KOPT-K1 (cell line): ENCODE data around the gene ACAD8.
A peak's percentile ranks its signal among the peaks of the same experiment; 100 is the strongest.
"Not testable (repeated sequence)": the region's sequence is repeated elsewhere in the genome, so short reads cannot be mapped to it uniquely, and the experiment has no call there.

Source experiments
- H3K27ac ChIP-seq: fragments of 200-600 bp; sonication (generic); 2 replicates; pipeline ENCODE4 v1.5.1; 2016; ENCODE audit warnings: antibody characterized with exemption, mild to moderate bottlenecking, low read depth, low read length; ENCODE audit not compliant: poor library complexity, severe bottlenecking
- H3K36me3 ChIP-seq: fragments of 200-600 bp; sonication (generic); 2 replicates; pipeline ENCODE4 v1.5.1; 2017; ENCODE audit warnings: antibody characterized with exemption, mild to moderate bottlenecking, low read length, moderate library complexity; ENCODE audit not compliant: insufficient read depth
- H3K9me3 ChIP-seq: fragments of 200-600 bp; sonication (generic); 2 replicates; pipeline ENCODE4 v1.5.1; 2017; ENCODE audit warnings: antibody characterized with exemption, low read length, mild to moderate bottlenecking; ENCODE audit not compliant: insufficient read depth, poor library complexity, severe bottlenecking

Gene ACAD8

GRCh38 chr11:134250675-134251074 lies 2.7 kb upstream of the ACAD8 start:
- Histone ChIP-seq H3K36me3 (peaks cover 59% of the 10 kb centered on the region), H3K9me3 (no peaks in the 10 kb centered on the region), H3K27ac (no peak overlapping the region)

DNA sequence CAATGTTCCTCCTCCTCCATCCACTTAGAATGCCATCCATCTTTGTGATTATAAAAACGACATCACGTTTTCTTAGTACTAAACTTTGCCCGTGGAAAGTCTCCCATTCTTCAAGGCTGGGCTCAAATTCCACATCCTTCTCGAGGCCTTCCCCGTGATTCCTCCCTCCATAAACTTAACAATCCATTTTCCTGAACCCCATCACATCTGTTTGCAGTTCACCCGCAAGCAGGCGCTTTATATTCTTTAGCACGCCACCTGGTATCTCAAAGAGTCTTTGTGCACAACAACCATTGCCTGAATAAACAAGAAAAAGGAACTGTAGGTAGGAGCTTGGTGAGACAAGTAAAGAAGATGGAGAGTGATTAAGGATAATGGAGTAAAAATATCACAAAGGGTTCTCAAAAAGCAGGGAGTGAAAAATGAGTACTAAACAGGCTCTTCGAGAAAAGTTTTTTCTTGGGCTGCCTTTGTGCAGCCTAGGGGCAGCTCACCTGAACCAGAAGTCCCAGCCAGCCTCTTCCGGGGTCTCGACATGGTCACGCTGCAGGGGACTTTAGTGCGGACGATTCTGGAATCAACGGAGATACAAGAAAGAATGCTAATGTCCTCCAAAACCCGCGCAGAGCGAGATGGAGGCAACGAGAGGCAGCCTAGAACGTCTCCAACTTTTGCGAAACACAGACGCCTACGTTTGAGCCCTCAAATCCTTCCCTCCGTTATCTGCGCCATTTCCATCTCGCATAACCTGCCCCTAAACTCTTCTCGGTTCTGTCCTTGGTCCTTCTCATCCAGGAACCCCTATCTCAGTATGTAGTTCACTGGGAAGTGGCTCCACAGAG lies 801 bp upstream of the ACAD8 start:
- H3K36me3 ChIP-seq = peaks cover 46% of the 10 kb centered on the region
- peak overlapping the region; percentile 67 for H3K27ac ChIP-seq
- H3K9me3 ChIP-seq = no peaks in the 10 kb centered on the region

DNA sequence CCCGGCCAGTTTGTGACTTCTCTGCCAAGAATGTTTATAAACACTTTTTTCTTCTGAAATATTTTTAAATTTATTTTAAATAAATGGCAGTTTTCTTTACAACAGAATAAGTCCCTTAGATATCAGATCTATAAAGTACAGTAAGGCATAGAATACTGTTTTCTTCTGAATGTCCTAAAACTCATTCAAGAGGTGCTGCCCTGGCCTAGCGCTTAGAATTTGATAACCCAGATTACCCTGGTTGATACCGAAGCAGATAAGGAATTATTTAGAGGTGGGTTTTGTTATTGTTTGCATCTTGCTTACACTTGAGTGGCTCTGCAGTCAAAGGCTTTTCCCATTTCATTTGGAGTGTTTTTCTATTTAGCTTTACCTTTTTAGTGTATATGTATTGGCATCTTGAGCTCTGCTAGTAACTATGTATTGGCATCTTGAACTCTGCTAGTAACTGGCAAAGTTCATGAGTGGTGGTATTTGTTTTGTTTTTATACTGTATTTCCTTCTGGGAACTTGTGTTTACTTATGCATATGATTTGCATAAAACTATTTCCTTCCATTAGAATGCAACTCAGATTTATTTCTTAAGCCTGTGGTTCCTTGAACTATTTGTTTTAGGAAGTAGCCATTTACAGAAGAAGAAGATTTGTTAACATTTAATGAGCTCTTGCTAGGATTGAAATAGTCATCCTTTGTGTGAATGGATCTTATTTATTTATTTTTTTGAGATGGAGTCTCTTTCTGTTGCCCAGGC lies 1.2 kb downstream of the ACAD8 start:
- Histone ChIP-seq H3K27ac (no peak overlapping the region), H3K36me3 (peaks cover 43% of the 10 kb centered on the region), H3K9me3 (no peaks in the 10 kb centered on the region)

GRCh38 chr11:134255184-134255561 lies 1.8 kb downstream of the ACAD8 start:
- peaks cover 42% of the 10 kb centered on the region for H3K36me3 ChIP-seq
- H3K27ac ChIP-seq, H3K9me3 ChIP-seq: not testable (repeated sequence)

DNA sequence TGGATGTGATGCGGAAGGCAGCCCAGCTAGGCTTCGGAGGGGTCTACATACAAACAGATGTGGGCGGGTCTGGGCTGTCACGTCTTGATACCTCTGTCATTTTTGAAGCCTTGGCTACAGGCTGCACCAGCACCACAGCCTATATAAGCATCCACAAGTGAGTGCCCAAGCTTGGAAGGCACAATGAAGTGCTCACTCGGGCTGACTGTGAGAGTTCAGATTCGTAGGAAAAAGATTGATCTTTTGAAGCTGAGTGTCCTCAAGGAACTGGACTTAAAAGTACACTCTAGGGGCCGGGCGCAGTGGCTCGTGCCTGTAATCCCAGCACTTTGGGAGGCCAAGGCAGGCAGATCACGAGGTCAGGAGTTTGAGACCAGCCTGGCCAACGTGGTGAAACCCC lies 3.7 kb downstream of the ACAD8 start:
- Histone ChIP-seq H3K9me3 (no peaks in the 10 kb centered on the region), H3K27ac (no peak overlapping the region), H3K36me3 (peaks cover 42% of the 10 kb centered on the region)

- peaks cover 56% of the 10 kb centered on the region for H3K36me3 ChIP-seq
- H3K27ac ChIP-seq = no peak overlapping the region
- no peaks in the 10 kb centered on the region for H3K9me3 ChIP-seq
Observed at GRCh38 chr11:134258577-134258976, 5.2 kb downstream of the ACAD8 start.

DNA sequence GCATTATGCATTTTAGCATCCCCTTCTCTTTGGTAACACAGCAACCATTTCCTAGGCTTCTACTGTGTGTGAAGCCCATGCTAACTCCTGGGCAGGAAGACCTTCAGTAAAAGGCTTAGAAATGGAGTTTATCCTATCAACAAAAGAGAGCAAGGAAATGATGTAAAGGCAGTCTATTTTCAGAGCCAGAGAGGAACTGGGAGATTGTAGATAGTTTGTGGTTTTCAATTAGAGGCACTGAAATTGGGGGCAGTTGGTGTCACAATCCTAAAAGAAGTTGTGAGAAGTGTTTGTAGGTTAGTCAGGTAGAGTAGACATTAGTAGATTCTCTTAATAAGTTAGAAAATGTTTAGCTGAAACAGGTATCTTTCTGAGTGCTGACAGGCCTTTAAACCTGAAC lies 7.1 kb downstream of the ACAD8 start:
- Histone ChIP-seq H3K36me3 (peaks cover 66% of the 10 kb centered on the region), H3K9me3 (no peaks in the 10 kb centered on the region)

DNA sequence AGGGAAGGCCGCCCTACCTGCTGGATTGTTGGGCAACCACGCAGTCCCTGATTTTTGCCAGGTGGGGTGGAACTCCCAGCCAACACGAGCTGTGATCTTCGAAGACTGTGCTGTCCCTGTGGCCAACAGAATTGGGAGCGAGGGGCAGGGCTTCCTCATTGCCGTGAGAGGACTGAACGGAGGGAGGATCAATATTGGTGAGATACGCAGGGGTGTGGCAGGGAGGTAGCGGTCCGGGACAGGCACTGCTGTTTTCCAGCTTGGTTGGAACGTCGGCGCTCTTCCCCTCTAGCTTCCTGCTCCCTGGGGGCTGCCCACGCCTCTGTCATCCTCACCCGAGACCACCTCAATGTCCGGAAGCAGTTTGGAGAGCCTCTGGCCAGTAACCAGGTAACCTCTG lies 7.6 kb downstream of the ACAD8 start:
- Histone ChIP-seq H3K36me3 (peaks cover 66% of the 10 kb centered on the region), H3K9me3 (no peaks in the 10 kb centered on the region), H3K27ac (no peak overlapping the region)

More for the DNA sequence above, 7.1 kb downstream of the ACAD8 start:
- H3K27ac ChIP-seq = peak overlapping the region; percentile 39

DNA sequence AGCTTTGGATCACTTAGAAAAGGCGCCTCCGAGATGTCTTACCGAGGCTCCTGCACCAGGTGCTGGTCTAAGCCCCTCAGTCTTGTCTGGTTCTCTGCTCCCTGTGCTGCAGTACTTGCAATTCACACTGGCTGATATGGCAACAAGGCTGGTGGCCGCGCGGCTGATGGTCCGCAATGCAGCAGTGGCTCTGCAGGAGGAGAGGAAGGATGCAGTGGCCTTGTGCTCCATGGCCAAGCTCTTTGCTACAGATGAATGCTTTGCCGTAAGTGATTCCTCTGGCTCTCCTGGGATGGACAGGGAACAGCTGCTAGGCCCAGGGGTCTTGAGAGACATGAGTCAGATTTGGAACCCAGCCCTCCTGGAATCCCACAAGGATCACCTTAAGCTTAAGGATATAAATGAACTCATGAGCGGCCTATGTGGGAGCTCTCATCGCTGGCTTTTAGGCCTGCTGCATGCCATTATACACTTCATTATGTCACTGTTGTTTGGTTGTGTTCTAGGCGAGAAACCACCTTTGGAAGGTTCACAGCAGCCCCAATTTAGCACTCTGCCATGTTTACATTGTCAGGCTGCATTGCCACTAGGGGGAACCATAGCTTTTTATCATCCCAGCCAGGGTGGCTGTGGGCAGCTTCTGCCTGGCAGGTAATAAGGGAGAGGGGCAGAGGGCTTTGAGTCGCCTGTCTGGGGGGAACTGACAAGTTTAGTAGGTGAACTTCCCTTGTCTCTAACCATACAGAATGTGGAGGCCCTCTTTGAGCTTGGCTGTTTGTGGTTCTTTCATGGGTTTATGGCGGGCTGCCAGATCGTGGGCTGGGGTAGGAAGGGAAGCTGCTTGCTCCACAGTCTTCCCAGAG lies 8.5 kb downstream of the ACAD8 start:
- Histone ChIP-seq H3K27ac (no peak overlapping the region), H3K9me3 (no peaks in the 10 kb centered on the region), H3K36me3 (peaks cover 64% of the 10 kb centered on the region)

- H3K9me3 ChIP-seq = no peaks in the 10 kb centered on the region
- no peak overlapping the region for H3K27ac ChIP-seq
- peaks cover 38% of the 10 kb centered on the region for H3K36me3 ChIP-seq
Observed at GRCh38 chr11:134264966-134265764, 11.8 kb downstream of the ACAD8 start.

GRCh38 chr11:134266440-134266839 lies 13.1 kb downstream of the ACAD8 start:
- no peaks in the 10 kb centered on the region for H3K9me3 ChIP-seq
- no peak overlapping the region for H3K27ac ChIP-seq
- peaks cover 31% of the 10 kb centered on the region for H3K36me3 ChIP-seq

- Histone ChIP-seq H3K36me3 (peaks cover 27% of the 10 kb centered on the region), H3K9me3 (no peaks in the 10 kb centered on the region), H3K27ac (no peak overlapping the region)
Observed at GRCh38 chr11:134266841-134267251, 13.5 kb downstream of the ACAD8 start.

DNA sequence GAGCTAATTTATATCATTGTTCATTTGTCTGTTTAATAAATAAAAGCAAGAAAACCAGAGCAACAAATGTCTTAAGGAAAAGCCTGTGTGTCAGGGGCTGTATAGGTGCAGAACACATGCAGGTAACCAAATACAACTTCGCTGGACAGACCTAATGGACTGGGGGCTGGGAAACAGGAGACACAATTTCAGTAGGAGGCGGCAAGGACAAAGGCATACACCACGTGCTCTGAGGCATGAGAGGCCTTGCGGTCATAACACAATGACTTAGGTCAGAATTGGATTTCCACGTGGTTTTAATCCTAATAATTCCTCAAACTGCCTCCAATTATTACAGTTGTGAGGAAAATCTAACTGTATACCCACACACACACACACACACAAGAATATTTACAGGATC lies 14.1 kb downstream of the ACAD8 start:
- Histone ChIP-seq H3K36me3 (peaks cover 21% of the 10 kb centered on the region), H3K27ac (no peak overlapping the region), H3K9me3 (no peaks in the 10 kb centered on the region)

- H3K27ac ChIP-seq = no peak overlapping the region
- H3K9me3 ChIP-seq = no peaks in the 10 kb centered on the region
- H3K36me3 ChIP-seq = peaks cover 16% of the 10 kb centered on the region
Observed at GRCh38 chr11:134267966-134268365, 14.6 kb downstream of the ACAD8 start.
